Measurements from ENCODE around the gene KRTAP9-3. TPM values are rescaled to one million over a fixed set of nuclear protein-coding genes. Genes with fewer than 3 reads are reported as not detected.
"Not testable (repeated sequence)": the region's sequence is repeated elsewhere in the genome, so short reads cannot be mapped to it uniquely, and the experiment has no call there.

The KRTAP9-3 gene, protein sequence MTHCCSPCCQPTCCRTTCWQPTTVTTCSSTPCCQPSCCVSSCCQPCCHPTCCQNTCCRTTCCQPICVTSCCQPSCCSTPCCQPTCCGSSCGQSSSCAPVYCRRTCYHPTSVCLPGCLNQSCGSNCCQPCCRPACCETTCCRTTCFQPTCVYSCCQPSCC
- not detected for polyA plus RNA-seq (2012; ENCODE audit: insufficient read length, low read depth)

DNA sequence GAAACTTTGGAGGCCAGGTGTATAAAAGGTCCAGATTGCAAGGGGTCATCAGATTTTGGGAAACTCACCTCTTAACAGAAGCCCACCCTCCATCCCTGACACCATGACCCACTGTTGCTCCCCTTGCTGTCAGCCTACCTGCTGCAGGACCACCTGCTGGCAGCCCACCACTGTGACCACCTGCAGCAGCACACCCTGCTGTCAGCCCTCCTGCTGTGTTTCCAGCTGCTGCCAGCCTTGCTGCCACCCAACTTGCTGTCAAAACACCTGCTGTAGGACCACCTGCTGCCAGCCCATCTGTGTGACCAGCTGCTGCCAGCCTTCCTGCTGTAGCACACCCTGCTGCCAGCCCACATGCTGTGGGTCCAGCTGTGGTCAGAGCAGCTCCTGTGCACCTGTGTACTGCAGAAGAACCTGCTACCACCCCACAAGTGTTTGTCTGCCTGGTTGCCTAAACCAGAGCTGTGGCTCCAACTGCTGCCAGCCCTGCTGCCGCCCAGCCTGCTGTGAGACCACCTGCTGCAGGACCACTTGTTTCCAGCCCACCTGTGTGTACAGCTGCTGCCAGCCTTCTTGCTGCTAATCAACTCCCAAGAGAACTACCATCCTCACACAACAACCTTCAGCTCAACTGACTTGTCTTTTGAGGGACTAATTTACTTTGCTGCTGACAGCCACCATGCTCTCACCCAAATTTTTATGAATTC lies at the start of gene KRTAP9-3:
KRTAP9-3 (plus strand) TSS at position 51 of the 707 bp plus-strand sequence; CDS start at position 104, 53 bp downstream.
- TF ChIP-seq FOXP2 (optimal IDR thresholded peaks at IDR 0.05; ENCODE audit: borderline replicate concordance, extremely low read depth, extremely low read length, insufficient read depth); TAF1 (IDR thresholded peaks at IDR 0.05; ENCODE audit: borderline replicate concordance, insufficient read depth, low read length); POLR2AphosphoS5 (IDR thresholded peaks at IDR 0.05; ENCODE audit: low read depth, low read length): not testable (repeated sequence)

DNA sequence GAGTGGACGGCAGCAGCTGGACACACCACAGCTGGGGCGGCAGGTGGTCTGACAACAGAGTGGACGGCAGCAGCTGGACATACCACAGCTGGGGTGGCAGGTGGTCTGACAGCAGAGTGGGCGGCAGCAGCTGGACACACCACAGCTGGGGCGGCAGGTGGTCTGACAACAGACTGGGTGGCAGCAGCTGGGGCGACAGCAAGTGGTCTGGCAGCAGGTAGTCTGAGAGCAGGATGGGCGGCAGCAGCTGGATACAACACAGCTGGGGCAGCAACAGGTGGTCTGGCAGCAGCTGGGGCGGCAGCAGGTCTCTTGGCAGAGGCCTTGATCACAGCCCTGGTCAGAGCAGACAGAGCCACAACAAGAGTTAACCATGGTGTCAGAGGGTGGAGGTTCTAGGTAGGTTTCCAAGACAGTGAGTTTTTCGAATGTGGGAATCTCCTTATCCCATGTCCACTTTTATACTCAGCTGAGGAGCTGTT lies 47.7 kb upstream of the KRTAP9-3 start, which contains the start of gene KRTAP4-1:
KRTAP4-1 (minus strand) TSS at position 432 of the 482 bp plus-strand sequence; CDS start at position 375, 57 bp downstream.
- TF ChIP-seq, protein P1, sequence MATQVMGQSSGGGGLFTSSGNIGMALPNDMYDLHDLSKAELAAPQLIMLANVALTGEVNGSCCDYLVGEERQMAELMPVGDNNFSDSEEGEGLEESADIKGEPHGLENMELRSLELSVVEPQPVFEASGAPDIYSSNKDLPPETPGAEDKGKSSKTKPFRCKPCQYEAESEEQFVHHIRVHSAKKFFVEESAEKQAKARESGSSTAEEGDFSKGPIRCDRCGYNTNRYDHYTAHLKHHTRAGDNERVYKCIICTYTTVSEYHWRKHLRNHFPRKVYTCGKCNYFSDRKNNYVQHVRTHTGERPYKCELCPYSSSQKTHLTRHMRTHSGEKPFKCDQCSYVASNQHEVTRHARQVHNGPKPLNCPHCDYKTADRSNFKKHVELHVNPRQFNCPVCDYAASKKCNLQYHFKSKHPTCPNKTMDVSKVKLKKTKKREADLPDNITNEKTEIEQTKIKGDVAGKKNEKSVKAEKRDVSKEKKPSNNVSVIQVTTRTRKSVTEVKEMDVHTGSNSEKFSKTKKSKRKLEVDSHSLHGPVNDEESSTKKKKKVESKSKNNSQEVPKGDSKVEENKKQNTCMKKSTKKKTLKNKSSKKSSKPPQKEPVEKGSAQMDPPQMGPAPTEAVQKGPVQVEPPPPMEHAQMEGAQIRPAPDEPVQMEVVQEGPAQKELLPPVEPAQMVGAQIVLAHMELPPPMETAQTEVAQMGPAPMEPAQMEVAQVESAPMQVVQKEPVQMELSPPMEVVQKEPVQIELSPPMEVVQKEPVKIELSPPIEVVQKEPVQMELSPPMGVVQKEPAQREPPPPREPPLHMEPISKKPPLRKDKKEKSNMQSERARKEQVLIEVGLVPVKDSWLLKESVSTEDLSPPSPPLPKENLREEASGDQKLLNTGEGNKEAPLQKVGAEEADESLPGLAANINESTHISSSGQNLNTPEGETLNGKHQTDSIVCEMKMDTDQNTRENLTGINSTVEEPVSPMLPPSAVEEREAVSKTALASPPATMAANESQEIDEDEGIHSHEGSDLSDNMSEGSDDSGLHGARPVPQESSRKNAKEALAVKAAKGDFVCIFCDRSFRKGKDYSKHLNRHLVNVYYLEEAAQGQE (IDR thresholded peaks at IDR 0.05; ENCODE audit: insufficient read depth in 1 of 2, low read depth in 2 of 2, low read length in 2 of 2) = no peak
- TF ChIP-seq POLR2AphosphoS5 (IDR thresholded peaks at IDR 0.05; ENCODE audit: low read depth, low read length) = no peak

DNA sequence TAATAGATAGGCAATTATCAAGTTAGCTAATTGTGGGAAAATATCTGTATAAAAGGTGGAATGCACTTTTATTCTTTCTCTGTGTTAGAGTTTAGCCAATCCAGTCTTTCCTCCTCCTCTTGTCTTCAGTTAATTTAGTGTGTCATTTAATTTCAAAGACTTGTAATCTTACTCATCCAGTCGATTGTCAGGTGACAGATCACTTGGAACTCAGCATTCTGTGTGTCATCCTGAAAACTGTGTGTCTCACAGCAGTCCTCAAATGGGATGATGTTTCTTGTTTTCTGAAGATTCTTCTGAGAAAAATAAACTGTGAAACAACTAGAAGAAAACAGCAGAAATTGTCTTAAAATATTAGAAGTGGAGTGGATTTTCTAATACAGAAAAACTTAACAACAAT lies 47.2 kb upstream of the KRTAP9-3 start:
- TF ChIP-seq, protein P1 (IDR thresholded peaks at IDR 0.05; ENCODE audit: insufficient read depth in 1 of 2, low read depth in 2 of 2, low read length in 2 of 2) = no peak
- TF ChIP-seq SIN3A (IDR thresholded peaks at IDR 0.05; ENCODE audit: borderline replicate concordance, insufficient read depth, low read length) = no peak
- TF ChIP-seq POLR2AphosphoS5 (IDR thresholded peaks at IDR 0.05; ENCODE audit: low read depth, low read length) = no peak
- TF ChIP-seq TAF1 (IDR thresholded peaks at IDR 0.05; ENCODE audit: borderline replicate concordance, insufficient read depth, low read length) = no peak
- no peak for TF ChIP-seq FOXP2 (optimal IDR thresholded peaks at IDR 0.05; ENCODE audit: borderline replicate concordance, extremely low read depth, extremely low read length, insufficient read depth)

DNA sequence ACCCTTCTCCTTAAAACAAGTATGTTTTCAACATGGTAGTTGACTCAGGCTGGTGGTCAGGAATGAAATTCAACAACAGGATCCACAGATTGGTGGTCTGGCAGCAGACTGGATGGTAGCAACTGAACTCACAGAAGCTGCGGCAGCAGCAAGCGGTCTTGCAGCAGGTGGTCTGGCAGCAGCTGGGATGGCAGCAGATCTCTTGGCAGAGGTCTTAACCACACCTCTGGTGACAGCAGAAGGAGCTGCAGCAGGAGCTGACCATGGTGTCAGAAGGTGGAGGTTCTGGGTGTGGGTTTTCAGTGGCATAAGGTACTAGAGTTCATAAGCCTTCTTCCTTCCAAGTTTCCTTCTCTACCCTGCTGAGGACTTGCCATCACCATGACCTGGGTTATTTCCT lies 45.4 kb upstream of the KRTAP9-3 start:
- no peak for TF ChIP-seq FOXP2 (optimal IDR thresholded peaks at IDR 0.05; ENCODE audit: borderline replicate concordance, extremely low read depth, extremely low read length, insufficient read depth)
- no peak for TF ChIP-seq TAF1 (IDR thresholded peaks at IDR 0.05; ENCODE audit: borderline replicate concordance, insufficient read depth, low read length)
- no peak for TF ChIP-seq SIN3A (IDR thresholded peaks at IDR 0.05; ENCODE audit: borderline replicate concordance, insufficient read depth, low read length)
- no peak for TF ChIP-seq POLR2AphosphoS5 (IDR thresholded peaks at IDR 0.05; ENCODE audit: low read depth, low read length)
- TF ChIP-seq, protein P1 (IDR thresholded peaks at IDR 0.05; ENCODE audit: insufficient read depth in 1 of 2, low read depth in 2 of 2, low read length in 2 of 2) = 0 out of 4 replicates have a peak, but pooled peaks of 1 of the 2 experiments have one; percentile 51

DNA sequence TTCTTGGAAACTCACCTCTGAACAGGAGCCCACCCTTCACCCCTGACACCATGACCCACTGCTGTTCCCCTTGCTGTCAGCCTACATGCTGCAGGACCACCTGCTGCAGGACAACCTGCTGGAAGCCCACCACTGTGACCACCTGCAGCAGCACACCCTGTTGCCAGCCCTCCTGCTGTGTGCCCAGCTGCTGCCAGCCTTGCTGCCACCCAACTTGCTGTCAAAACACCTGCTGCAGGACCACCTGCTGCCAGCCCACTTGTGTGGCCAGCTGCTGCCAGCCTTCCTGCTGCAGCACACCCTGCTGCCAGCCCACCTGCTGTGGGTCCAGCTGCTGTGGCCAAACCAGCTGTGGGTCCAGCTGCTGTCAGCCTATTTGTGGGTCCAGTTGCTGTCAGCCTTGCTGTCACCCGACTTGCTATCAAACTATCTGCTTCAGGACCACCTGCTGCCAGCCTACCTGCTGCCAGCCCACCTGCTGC lies 42.4 kb upstream of the KRTAP9-3 start, which contains the start of gene KRTAP9-1:
KRTAP9-1 (plus strand) TSS at position 51 of the 482 bp plus-strand sequence; CDS start at position 51, 0 bp downstream.
- TF ChIP-seq TAF1 (IDR thresholded peaks at IDR 0.05; ENCODE audit: borderline replicate concordance, insufficient read depth, low read length); POLR2AphosphoS5 (IDR thresholded peaks at IDR 0.05; ENCODE audit: low read depth, low read length); FOXP2 (optimal IDR thresholded peaks at IDR 0.05; ENCODE audit: borderline replicate concordance, extremely low read depth, extremely low read length, insufficient read depth): not testable (repeated sequence)

Data from PFSK-1 (cell line).